ENCODE data around the gene ACOT9. TPM values are rescaled to one million over a fixed set of nuclear protein-coding genes. Genes with fewer than 3 reads are reported as not detected.

The ACOT9 gene
- polyA plus RNA-seq, 2 of the 4 experiments (the other 2 are of a cell fraction) = 87.0 to 110 TPM

GRCh38 chrX:23754664-23755063 lies 11.6 kb upstream of the ACOT9 start:
- H3K9me3 ChIP-seq = no peaks in the 10 kb centered on the region
- ATAC-seq = no peak
- TF ChIP-seq BHLHE40 (IDR thresholded peaks at IDR 0.05; ENCODE audit: low read depth, low read length) = no peak
- TF ChIP-seq CHD2 (IDR thresholded peaks at IDR 0.05; ENCODE audit: low read length, partially characterized antibody) = no peak
- no peak for TF ChIP-seq SREBF2 (IDR thresholded peaks at IDR 0.05)
- H3K4me1 ChIP-seq = peaks cover 24% of the 10 kb centered on the region; the same call in 2 of the 3 replicates
- ChIA-PET CTCF (interaction anchor here (0.9 to 1.8 kb wide), 4 partner anchors 10 to 147 kb away, joined by 3 to 12 read pairs (median 4); partner anchors contain the start of gene ACOT9), POLR2A (no interaction called here)
- H3K27ac ChIP-seq = 0 out of 6 replicates have a peak overlapping the region, but pooled peaks of 1 of the 2 experiments have one; percentile 19
- no peak overlapping the region for H3K4me2 ChIP-seq
- DNase-seq (ENCODE audit: low read depth in 1 of 2, low spot score in 1 of 2) = no peak
- H3K4me3 ChIP-seq = no peak overlapping the region
- FAIRE-seq = no peak
- WGBS (ENCODE audit: missing lambda C conversion rate) = 85% methylated on average over 1 of the region's 1 CpG

- WGBS (ENCODE audit: missing lambda C conversion rate) = 77% methylated on average over 2 of the region's 2 CpGs
- Histone ChIP-seq H3K9me3 (no peaks in the 10 kb centered on the region), H3K4me3 (no peak overlapping the region), H3K27ac (peak overlapping the region in 1 of 2 experiments; percentile 44; a peak in 3 of 6 replicates), H3K4me2 (peak overlapping the region; percentile 27; the same call in 1 of the 3 replicates), H3K4me1 (peaks cover 24% of the 10 kb centered on the region; the same call in 2 of the 3 replicates)
- TF ChIP-seq ELK1 (IDR thresholded peaks at IDR 0.05; ENCODE audit: low read depth, low read length) = no peak
- no peak for TF ChIP-seq EHF (CRISPR knock-in tag; IDR thresholded peaks at IDR 0.05)
- no peak for TF ChIP-seq FOSB (CRISPR knock-in tag; IDR thresholded peaks at IDR 0.05)
- no peak for TF ChIP-seq CTCF (IDR thresholded peaks at IDR 0.05)
- no peak for TF ChIP-seq POLR2A (IDR thresholded peaks at IDR 0.05; ENCODE audit: low read length)
- TF ChIP-seq TFCP2L1 (CRISPR knock-in tag; IDR thresholded peaks at IDR 0.05) = no peak
- TF ChIP-seq JUNB (IDR thresholded peaks at IDR 0.05) = no peak
- TF ChIP-seq CEBPB (IDR thresholded peaks at IDR 0.05) = no peak
- no peak for TF ChIP-seq PHF8 (IDR thresholded peaks at IDR 0.05; ENCODE audit: borderline replicate concordance, low read depth)
- no peak for TF ChIP-seq NR3C1 (IDR thresholded peaks at IDR 0.05)
- no peak for TF ChIP-seq SREBF2 (IDR thresholded peaks at IDR 0.05)
- ChIA-PET POLR2A (interaction anchor here (1.2 kb wide), 1 partner anchor 10 kb away, joined by 3 read pairs; the partner anchor contains the start of gene ACOT9), CTCF (interaction anchor here (0.6 to 3.2 kb wide), 5 partner anchors 13 to 730 kb away, joined by 3 to 25 read pairs (median 5); no protein-coding TSS in a partner anchor)
- DNase-seq (ENCODE audit: low read depth in 1 of 2, low spot score in 1 of 2) = peak in 1 of 2 experiments; percentile 28
- no peak for FAIRE-seq
- ATAC-seq = peak in 1 of 2 experiments; percentile 47; a peak in 2 of 6 replicates
These were observed 9.8 kb upstream of the ACOT9 start for GRCh38 chrX:23752740-23753415.

GRCh38 chrX:23749576-23749975 lies 6.5 kb upstream of the ACOT9 start:
- TF ChIP-seq RFX5 (IDR thresholded peaks at IDR 0.05) (no peak), FOSB (CRISPR knock-in tag; IDR thresholded peaks at IDR 0.05) (no peak), SREBF2 (IDR thresholded peaks at IDR 0.05) (no peak), ELK1 (IDR thresholded peaks at IDR 0.05; ENCODE audit: low read depth, low read length) (no peak), KDM1A (IDR thresholded peaks at IDR 0.05; ENCODE audit: low read depth) (no peak), ESRRA (IDR thresholded peaks at IDR 0.05; ENCODE audit: borderline replicate concordance, low read length) (no peak), CHD4 (IDR thresholded peaks at IDR 0.05; ENCODE audit: borderline replicate concordance) (no peak), ZSCAN20 (CRISPR knock-in tag; IDR thresholded peaks at IDR 0.05) (no peak), TFCP2L1 (CRISPR knock-in tag; IDR thresholded peaks at IDR 0.05) (no peak), JUN (IDR thresholded peaks at IDR 0.05) (no peak), ZC3H11A (IDR thresholded peaks at IDR 0.05) (no peak), HOXB5 (CRISPR knock-in tag; IDR thresholded peaks at IDR 0.05) (no peak), EP300 (IDR thresholded peaks at IDR 0.05) (no peak), MAZ (IDR thresholded peaks at IDR 0.05; ENCODE audit: borderline replicate concordance, low read depth, low read length) (no peak), HEYL (CRISPR knock-in tag; IDR thresholded peaks at IDR 0.05) (no peak), CHD2 (IDR thresholded peaks at IDR 0.05; ENCODE audit: low read length, partially characterized antibody) (no peak), ZNF302 (CRISPR knock-in tag; IDR thresholded peaks at IDR 0.05) (no peak), NPAS2 (CRISPR knock-in tag; IDR thresholded peaks at IDR 0.05; ENCODE audit: borderline replicate concordance) (no peak), KDM5A (IDR thresholded peaks at IDR 0.05) (no peak), ZFP36 (IDR thresholded peaks at IDR 0.05; ENCODE audit: borderline replicate concordance, partially characterized antibody) (no peak)
- no peak for DNase-seq (ENCODE audit: low read depth in 1 of 2, low spot score in 1 of 2)
- H3K4me1 ChIP-seq = peaks cover 15% of the 10 kb centered on the region; the same call in 2 of the 3 replicates
- POLR2A ChIA-PET = no interaction called here
- H3K4me3 ChIP-seq = no peak overlapping the region
- 67% methylated on average over 2 of the region's 2 CpGs for whole genome bisulfite sequencing (ENCODE audit: missing lambda C conversion rate)
- H3K27ac ChIP-seq = no peak overlapping the region
- H3K9me3 ChIP-seq = no peaks in the 10 kb centered on the region
- no peak for ATAC-seq
- CTCF ChIA-PET = interaction anchor here (1.2 kb wide), 1 partner anchor 10 kb away, joined by 3 read pairs; no protein-coding TSS in a partner anchor
- FAIRE-seq = no peak
- H3K4me2 ChIP-seq = no peak overlapping the region
